Tibial nerve (tissue), 3 donors: ENCODE measurements around the gene PAX8.

Experiments used
- EP300 ChIP-seq, 2 donors: sonication (generic); formaldehyde crosslinking; IDR thresholded peaks; one replicate each; pipeline ENCODE4 v1.6.1; 2017; ENCODE audit warnings: antibody characterized with exemption in 2 of 2, mild to moderate bottlenecking in 1 of 2
- POLR2A ChIP-seq, 2 donors: fragments of 450-650 bp; IDR thresholded peaks; one replicate each; pipeline ENCODE4 v1.6.1; 2017; ENCODE audit warnings: antibody characterized with exemption in 2 of 2, mild to moderate bottlenecking in 2 of 2, moderate library complexity in 2 of 2

DNA sequence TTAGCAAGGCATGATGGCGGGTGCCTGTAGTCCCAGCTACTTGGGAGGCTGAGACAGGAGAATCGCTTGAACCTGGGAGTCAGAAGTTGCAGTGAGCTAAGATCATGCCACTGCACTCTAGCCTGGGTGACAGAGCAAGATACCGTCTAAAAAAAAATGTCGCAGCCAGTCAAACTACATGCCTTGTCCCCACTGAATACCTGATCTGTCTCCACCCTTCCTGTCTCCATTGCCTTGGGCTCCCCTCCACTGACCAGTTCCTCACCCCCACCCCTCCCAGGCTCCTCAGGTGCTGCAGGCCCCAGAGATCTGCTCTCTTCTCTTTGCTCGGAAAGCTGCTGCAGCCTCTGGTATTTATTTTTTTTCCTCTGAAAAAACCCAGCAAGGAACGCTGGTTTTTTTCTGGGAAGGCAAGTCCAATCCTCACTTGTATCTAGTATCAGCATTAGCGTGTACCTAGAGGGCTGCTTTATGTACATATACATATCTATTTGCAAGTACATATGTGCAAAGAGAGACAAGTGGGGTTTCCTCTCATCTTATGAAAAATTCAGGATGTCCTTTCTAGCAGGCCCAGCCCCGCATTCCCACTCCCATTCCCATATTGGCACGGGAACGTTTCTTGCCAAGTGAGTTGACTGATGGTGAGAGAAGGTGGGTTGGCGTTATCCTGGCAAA, 100.5 kb downstream of the PAX8 start:
- TF ChIP-seq POLR2A (IDR thresholded peaks at IDR 0.05) (no peak), EP300 (IDR thresholded peaks at IDR 0.05) (no peak)
